Measurements from ENCODE around the gene DCST1. TPM values are rescaled to one million over a fixed set of nuclear protein-coding genes. Genes with fewer than 3 reads are reported as not detected.
"Not testable (repeated sequence)": the region's sequence is repeated elsewhere in the genome, so short reads cannot be mapped to it uniquely, and the experiment has no call there.

DCST1 gene
- 0.31 TPM for total RNA-seq

DNA sequence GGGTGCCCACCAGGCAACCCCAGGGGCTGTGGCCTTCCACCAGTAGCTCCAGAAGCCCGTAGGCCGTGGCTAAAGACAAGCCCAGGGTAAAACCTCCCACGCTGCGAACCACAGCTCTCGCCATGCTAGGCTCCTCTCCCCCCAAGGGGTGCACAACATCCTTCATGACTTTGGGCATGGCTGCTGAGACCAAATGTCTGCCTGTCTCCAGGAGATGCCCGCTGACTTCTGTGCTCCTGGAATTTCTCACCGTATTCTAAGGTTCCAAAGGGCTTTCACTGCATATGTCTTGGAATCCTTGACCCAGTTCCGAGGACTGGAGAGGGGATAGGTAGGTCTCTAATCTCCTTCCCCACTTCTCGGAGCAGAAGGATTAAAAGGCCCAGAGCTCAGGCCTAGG, at the start of gene DCST1, which contains the start of gene DCST2:
TSS of gene DCST1 (plus strand) at position 301 of the 400 bp plus-strand sequence. CDS start 213 bp downstream, outside the sequence.
TSS of gene DCST2 (minus strand) at position 258 of the 400 bp plus-strand sequence. CDS start at position 178, 80 bp downstream.
- ATAC-seq (no peak), DNase-seq (ENCODE audit: low spot score) (no peak)
- intact Hi-C loops (cut with DNase I) = loop anchor here (10.0 kb wide), 1 partner anchor 939 kb away; no protein-coding TSS in a partner anchor

- DNase-seq (ENCODE audit: low spot score); intact Hi-C loops (cut with DNase I); ATAC-seq: not testable (repeated sequence)
Observed at GRCh38 chr1:154986736-154987135, 46.9 kb upstream of the DCST1 start.

GRCh38 chr1:154987326-154987725, 46.3 kb upstream of the DCST1 start:
- no peak for ATAC-seq
- intact Hi-C loops (cut with DNase I) = no loop called here
- no peak for DNase-seq (ENCODE audit: low spot score)

DNA sequence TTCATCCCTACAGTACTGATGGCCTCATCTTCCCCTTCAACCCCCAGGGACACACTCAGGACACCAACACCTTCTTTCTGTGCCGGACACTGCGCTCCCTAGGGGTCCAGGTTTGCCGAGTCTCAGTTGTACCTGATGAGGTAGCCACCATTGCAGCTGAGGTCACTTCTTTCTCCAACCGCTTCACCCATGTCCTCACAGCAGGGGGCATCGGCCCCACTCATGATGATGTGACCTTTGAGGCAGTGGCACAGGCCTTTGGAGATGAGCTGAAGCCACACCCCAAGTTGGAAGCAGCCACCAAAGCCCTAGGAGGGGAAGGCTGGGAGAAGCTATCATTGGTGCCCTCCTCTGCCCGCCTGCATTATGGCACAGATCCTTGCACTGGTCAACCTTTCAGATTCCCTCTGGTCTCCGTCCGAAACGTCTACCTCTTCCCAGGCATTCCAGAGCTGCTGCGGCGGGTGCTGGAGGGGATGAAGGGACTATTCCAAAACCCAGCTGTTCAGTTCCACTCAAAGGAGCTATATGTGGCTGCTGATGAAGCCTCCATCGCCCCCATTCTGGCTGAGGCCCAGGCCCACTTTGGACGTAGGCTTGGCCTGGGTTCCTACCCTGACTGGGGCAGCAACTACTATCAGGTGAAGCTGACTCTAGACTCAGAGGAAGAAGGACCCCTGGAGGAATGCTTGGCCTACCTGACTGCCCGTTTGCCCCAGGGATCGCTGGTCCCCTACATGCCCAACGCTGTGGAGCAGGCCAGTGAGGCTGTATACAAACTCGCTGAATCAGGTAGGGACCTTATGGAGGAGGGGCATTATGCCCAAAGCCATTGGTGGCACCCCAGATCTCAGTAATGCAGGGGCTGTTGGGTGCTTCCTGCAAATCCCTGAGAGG, 45.3 kb upstream of the DCST1 start:
- ATAC-seq (no peak), DNase-seq (ENCODE audit: low spot score) (peak; percentile 55)
- intact Hi-C loops (cut with DNase I) = no loop called here

- ATAC-seq (no peak), DNase-seq (ENCODE audit: low spot score) (peak; percentile 48)
- intact Hi-C loops (cut with DNase I) = no loop called here
Observed at GRCh38 chr1:154989195-154989860, 44.3 kb upstream of the DCST1 start.

DNA sequence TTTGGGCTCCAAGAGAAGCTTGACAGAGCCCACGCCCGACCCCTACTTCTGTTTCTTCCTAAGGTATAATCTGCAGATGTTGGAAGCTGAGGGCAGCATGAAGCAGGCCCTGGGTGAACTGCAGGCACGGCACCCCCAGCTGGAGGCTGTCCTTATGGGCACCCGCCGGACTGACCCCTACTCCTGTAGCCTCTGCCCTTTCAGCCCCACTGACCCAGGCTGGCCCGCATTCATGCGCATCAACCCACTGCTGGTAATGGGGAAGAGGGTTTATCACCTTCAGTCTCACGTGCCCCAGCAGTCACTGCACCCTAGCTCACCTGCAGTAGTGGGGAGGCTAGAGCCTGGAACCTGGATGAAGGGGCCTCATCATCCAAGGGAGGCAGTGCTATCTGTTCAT, 43.3 kb upstream of the DCST1 start:
- ATAC-seq = no peak
- DNase-seq (ENCODE audit: low spot score) = no peak
- intact Hi-C loops (cut with DNase I) = no loop called here

- DNase-seq (ENCODE audit: low spot score) = peak; percentile 48
- intact Hi-C loops (cut with DNase I) = no loop called here
Observed at GRCh38 chr1:154992721-154993571, 40.7 kb upstream of the DCST1 start.

DNA sequence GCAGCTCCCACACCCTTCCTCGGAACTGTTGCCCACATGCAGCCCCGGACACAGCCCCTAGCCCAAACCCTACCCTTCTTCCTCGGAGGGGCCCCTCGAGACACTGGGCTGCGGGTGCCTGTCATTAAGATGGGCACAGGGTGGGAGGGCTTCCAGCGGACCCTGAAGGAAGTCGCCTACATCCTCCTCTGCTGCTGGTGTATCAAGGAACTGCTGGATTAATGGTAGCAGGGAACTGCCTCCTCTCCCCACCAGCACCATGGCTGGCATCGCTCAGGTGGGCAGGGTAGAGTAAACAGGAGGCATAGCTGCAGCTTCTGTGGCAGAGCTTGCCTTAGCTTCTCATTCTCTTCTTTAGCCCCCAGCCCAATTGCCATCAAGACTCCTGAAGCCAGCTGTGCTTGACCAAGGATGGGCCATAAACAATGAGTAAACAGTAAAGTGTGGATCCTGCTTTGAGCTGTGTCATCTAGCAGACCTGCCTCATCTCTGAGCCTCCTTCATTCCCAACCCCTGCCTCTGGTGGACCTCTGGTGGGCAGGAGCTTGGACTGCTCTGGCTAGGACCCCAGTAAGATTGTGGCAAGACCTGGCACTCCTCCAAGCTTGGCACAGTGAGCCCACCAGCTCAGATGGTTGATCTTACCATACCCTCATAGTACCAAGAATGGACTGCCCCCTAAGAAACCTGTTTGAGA, 39.9 kb upstream of the DCST1 start, which contains the start of gene LENEP:
TSS of gene LENEP (plus strand) at position 15 of the 697 bp plus-strand sequence. CDS start at position 37, 22 bp downstream.
- DNase-seq (ENCODE audit: low spot score) (no peak), ATAC-seq (no peak)
- intact Hi-C loops (cut with DNase I) = loop anchor here (2.0 kb wide), 1 partner anchor 31 kb away; no protein-coding TSS in a partner anchor

More at GRCh38 chr1:154992721-154993571, 40.7 kb upstream of the DCST1 start:
- ATAC-seq = no peak

- no peak for DNase-seq (ENCODE audit: low spot score)
- no peak for ATAC-seq
- intact Hi-C loops (cut with DNase I) = loop anchor here (2.0 kb wide), 1 partner anchor 31 kb away; no protein-coding TSS in a partner anchor
Observed at GRCh38 chr1:154994269-154994587, 39.4 kb upstream of the DCST1 start.

DNA sequence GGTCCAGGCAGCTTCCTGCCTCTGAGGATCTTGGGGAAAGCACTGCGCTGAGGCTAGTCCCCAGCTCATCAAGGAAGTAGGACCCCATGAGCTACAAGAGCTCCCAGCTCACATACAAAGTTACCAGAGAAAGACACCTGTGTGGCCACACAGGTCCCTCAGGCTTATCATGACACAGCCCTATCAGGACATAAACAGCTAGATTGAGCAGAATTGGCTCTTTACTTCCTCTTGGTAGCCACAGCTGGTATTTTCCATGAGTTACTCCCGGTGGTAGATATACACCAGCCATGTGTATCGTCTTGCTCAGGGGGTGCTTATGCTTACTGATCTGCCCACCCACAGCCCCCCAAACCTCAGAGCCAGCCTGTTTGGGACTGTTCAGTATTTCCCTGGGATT, 39.0 kb upstream of the DCST1 start:
- DNase-seq (ENCODE audit: low spot score) (no peak), ATAC-seq (no peak)
- intact Hi-C loops (cut with DNase I) = loop anchor here (2.0 kb wide), 1 partner anchor 32 kb away; no protein-coding TSS in a partner anchor

- ATAC-seq = not testable (repeated sequence)
- intact Hi-C loops (cut with DNase I) = loop anchor here (2.0 kb wide), 1 partner anchor 33 kb away; no protein-coding TSS in a partner anchor
- DNase-seq (ENCODE audit: low spot score) = peak; percentile 79
Observed at GRCh38 chr1:154995301-154995983, 38.2 kb upstream of the DCST1 start.

- no peak for DNase-seq (ENCODE audit: low spot score)
Observed at GRCh38 chr1:154996966-154997701, 36.5 kb upstream of the DCST1 start.

DNA sequence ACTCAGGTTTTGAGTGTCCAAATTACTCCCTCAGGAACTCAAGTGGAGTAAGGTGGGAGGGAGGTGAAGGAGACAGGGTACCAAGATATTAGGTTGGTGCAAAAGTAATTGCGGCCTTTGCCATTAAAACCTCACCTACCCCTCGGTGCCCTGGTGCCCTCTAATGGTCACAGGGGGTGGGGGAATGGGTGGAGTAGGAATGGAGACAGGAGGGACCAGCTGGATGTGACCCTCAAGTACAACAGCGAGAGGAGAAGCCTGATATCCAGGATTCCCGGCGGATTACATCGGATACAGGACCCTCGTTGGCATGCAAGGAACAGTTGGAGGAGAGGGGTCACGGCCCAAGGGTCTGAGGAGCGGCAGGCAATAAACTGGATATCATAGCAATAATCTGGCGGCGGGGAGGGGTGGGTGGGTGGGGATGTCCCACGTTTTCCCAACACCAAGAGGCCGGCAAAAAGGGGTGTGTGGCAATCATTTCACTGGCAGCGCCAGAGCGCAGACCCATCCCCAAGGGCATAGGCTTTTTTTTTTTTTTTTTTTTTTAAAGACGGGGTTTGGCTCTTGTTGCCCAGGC, 35.3 kb upstream of the DCST1 start:
- DNase-seq (ENCODE audit: low spot score) (peak; percentile 55), ATAC-seq (no peak)
- intact Hi-C loops (cut with DNase I) = no loop called here

More at GRCh38 chr1:154996966-154997701, 36.5 kb upstream of the DCST1 start:
- intact Hi-C loops (cut with DNase I) = no loop called here
- no peak for ATAC-seq

GRCh38 chr1:154998818-154999570, 34.6 kb upstream of the DCST1 start:
- no peak for ATAC-seq
- intact Hi-C loops (cut with DNase I) = no loop called here
- DNase-seq (ENCODE audit: low spot score) = peak; percentile 82

GRCh38 chr1:154999571-155000410, 33.8 kb upstream of the DCST1 start:
- DNase-seq (ENCODE audit: low spot score) (peak; percentile 71), ATAC-seq (no peak)
- intact Hi-C loops (cut with DNase I) = no loop called here

Measured in sciatic nerve (tissue), 2 donors.